ENCODE measurements around the gene CDC6. TPM values are rescaled to one million over a fixed set of nuclear protein-coding genes. Genes with fewer than 3 reads are reported as not detected.

Gene CDC6
- total RNA-seq, 1 donor from 2014 or later = 3.8 TPM

DNA sequence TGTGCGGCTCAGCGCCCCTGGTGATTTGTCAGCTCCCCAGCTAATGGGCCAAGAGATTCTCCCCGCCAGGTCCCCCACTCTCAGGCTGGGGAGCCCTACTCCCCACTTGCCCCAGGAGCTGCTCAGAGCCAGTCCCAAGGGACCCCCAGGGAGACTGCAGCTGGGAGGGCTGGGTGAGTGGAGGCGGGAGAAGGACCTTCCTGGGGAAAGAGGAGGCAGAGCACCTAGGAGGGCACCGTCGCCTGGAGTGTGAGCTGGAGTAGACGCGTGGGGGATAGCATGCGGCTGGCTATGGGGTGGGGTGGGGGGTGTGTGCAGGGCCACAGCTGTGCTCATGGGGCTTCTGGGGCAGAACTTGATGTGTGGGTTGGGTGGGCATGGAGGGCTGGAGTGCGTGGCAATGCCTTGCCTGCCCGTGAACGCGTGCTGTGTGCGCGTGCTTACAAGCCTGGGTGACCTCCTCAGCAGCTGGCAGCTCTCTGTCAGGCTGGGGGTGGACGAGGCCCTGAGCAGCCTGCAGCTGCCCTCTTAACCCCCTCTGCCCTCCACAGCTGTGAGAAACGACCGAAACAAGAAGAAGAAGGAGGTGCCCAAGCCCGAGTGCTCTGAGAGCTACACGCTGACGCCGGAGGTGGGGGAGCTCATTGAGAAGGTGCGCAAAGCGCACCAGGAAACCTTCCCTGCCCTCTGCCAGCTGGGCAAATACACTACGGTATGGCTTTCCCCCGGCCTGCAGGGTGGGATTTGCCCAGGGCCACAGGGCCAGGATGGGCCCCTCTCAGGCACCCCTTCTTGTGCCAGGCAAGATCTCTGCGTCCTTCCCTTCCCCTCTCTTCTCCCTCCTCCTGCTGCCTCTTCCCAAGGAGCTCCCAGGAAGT lies 63.9 kb downstream of the CDC6 start:
- DNase-seq (ENCODE audit: low read depth in 2 of 2) = no peak

- DNase-seq (ENCODE audit: low read depth in 2 of 2) = no peak
Measured at GRCh38 chr17:40352237-40352778, 64.6 kb downstream of the CDC6 start.

DNA sequence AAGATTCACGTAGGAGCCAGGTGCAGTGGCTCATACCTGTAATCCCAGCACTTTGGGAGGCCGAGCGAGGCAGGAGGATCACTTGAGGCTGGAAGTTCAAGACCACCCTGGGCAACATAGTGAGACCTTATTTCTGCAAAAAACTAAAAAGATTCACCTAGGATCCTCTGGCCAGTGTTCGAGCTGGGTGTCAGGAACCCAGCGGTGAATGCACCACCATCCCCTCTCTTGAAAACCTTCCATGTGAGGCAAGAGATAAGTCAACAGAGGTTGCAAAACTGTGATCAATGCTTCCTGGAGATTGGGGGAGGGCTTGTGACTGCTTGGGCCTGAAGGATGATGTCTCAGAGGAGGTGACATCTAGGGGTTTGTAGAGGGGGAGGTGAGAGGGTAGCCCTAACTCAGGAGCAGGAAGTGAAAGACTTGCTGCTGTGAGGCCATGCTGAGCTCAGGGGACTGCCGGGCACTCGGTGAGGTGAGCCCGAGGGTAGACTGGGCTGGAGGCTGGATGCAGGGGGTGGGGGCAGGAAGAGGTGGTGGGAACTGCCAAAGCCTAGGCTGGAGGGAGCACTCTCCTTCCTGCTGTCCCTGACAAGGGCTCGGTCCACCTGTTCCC lies 65.2 kb downstream of the CDC6 start:
- no peak for DNase-seq (ENCODE audit: low read depth in 2 of 2)

Other genes with a start within 250 kb of the CDC6 start
- 29.2 and 30.3 TPM in 2 replicates for gene MED24, start 233.5 kb upstream of the CDC6 start, total RNA-seq
- gene THRA, start 224.9 kb upstream of the CDC6 start, total RNA-seq = 11.6 and 21.4 TPM in 2 replicates
- gene NR1D1, start 187.3 kb upstream of the CDC6 start, total RNA-seq = 0.65 and 1.2 TPM in 2 replicates
- gene MSL1, start 165.9 kb upstream of the CDC6 start, total RNA-seq = 23.1 and 37.9 TPM in 2 replicates
- 20.0 and 25.0 TPM in 2 replicates for gene CASC3, start 147.3 kb upstream of the CDC6 start, total RNA-seq
- gene RAPGEFL1, start 110.4 kb upstream of the CDC6 start, total RNA-seq = 0.79 and 0.87 TPM in 2 replicates
- gene WIPF2, start 68.6 kb upstream of the CDC6 start, total RNA-seq = 4.8 and 6.2 TPM in 2 replicates
- gene RARA, start 21.3 kb downstream of the CDC6 start, total RNA-seq = 5.4 and 6.0 TPM in 2 replicates
- gene GJD3, start 76.9 kb downstream of the CDC6 start, total RNA-seq = 2.2 and 3.0 TPM in 2 replicates
- gene TOP2A, start 130.0 kb downstream of the CDC6 start, total RNA-seq = 10.5 and 35.3 TPM in 2 replicates
- gene IGFBP4, start 155.6 kb downstream of the CDC6 start, total RNA-seq = 163 and 193 TPM in 2 replicates
- gene TNS4, start 213.7 kb downstream of the CDC6 start, total RNA-seq = not detected in 2 replicates

Measured in lung microvascular endothelial cell (primary cell).